GM18907 (cell line): Measurements from ENCODE around the gene MXD3.
"Not testable (repeated sequence)": the region's sequence is repeated elsewhere in the genome, so short reads cannot be mapped to it uniquely, and the experiment has no call there.

Experiments
- ATAC-seq: cut with Tn5 transposase; IDR thresholded peaks from one replicate; pipeline ENCODE4 v1.9.1; 2021; ENCODE audit warnings: mild to moderate bottlenecking, moderate library complexity; ENCODE audit not compliant: unreplicated experiment

The MXD3 gene

DNA sequence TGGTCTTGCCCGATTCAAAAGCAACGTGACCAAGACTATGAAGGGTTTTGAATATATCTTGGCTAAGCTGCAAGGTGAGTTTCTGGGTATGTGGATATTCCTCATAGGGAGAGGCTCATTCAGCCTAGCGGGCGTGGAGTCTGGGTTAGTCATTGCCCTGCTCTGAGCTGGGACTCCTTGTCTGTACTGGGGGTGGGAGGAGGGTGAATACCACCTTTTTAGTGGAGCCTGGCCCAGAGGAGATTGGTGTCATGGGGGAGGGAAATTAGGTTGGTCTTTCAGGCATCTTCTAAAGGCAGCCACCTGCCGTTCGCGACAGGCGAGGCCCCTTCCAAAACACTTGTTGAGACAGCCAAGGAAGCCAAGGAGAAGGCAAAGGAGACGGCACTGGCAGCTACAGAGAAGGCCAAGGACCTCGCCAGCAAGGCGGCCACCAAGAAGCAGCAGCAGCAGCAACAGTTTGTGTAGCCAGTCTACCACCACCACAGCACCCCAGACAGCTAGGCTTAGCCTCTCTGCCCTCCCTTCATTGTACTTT, 5.5 kb downstream of the MXD3 start:
- ATAC-seq = not testable (repeated sequence)

DNA sequence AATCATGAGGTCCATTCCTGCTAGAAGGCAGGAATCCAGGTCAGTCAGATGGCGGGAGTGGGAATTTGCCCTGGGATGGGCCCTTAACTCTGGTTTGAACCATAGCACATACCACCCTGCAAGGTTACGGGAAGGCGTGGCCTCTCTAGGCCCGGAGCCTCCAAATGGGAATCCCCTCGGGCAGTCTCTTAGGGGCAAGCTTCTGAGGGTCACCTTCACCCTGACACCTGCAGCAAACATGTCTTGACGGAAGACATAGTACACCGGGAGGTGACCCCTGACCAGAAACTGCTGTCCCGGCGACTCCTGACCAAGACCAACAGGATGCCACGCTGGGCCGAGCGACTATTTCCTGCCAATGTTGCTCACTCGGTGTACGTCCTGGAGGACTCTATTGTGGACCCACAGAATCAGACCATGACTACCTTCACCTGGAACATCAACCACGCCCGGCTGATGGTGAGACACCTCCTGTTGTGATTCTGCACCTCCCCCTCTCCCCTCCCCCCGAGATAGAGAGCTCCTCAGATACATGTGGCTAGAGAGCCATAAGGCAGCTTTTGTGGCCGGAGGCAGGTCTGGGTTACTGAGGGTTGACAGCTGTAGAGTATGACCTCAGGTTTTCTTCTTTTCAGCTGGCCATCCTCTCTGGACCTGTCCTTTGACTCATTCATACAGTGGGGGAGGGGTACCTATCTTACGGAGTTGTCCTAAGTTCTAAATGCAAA, 7.1 kb downstream of the MXD3 start:
- no peak for ATAC-seq

DNA sequence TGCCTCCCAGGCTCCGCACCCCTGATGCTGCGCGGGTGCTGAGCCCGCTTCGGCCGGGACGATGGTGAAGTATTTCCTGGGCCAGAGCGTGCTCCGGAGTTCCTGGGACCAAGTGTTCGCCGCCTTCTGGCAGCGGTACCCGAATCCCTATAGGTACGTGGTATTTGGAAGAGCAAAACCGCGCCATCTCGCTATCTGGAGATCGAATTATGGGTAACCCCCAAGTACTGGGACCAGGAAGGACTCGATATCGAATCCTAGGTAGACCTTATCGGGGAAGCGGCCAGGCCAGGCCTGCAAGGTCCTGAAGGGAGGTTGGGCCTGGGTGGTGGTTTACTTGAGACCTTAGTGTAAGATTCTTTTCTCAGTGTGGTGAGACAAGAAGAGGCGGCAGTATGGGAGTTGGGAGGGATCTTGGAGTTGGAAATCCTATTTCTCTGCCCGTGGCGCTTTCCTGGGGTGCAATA, 7.7 kb downstream of the MXD3 start:
- ATAC-seq = no peak

DNA sequence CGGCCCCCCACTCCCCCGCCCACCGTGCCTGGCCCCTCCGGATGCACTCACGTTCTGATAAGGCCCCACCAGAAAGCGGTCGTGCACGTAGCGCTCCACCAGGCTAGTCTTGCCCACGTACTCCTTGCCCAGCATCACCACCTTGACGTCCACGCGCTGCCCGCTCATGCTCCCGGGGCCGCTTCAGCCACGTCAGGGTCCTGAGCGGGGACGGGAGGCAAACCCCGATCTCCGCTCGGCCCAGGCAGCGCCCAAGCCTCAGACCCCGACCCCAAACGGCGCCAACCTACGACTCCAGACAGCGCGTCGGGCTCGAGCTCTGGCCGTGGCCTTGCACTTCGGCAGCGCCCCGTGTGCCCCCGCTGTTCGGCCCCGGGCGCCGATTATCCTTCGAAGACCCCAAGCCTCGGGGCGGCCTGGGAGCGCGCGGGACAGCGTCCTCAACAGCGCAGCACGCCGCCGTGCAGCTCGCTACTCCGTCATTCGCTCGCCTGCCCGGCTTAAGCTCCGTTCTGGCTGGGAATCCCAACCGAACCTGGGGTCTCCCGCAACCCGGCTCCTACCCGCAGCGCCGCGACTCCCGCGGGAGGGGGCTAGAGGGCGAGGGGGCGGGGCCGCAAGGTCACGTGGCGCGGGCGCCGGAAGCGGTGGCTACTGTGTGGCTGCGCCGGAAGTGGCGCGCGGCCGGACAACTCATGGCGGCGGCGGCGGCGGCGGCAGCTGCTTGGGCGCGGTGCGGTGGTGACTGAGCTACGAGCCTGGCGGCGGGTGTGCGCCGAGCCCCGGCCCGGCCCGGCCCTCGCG, 8.4 kb downstream of the MXD3 start, which contains the start of the genes PRELID1 and RAB24:
TSS of gene PRELID1 (plus strand) at position 679 of the 804 bp plus-strand sequence. CDS start 187 bp downstream, outside the sequence.
TSS of gene RAB24 (minus strand) at position 599 of the 804 bp plus-strand sequence. CDS start at position 168, 431 bp downstream.
- ATAC-seq = peak; percentile 56

DNA sequence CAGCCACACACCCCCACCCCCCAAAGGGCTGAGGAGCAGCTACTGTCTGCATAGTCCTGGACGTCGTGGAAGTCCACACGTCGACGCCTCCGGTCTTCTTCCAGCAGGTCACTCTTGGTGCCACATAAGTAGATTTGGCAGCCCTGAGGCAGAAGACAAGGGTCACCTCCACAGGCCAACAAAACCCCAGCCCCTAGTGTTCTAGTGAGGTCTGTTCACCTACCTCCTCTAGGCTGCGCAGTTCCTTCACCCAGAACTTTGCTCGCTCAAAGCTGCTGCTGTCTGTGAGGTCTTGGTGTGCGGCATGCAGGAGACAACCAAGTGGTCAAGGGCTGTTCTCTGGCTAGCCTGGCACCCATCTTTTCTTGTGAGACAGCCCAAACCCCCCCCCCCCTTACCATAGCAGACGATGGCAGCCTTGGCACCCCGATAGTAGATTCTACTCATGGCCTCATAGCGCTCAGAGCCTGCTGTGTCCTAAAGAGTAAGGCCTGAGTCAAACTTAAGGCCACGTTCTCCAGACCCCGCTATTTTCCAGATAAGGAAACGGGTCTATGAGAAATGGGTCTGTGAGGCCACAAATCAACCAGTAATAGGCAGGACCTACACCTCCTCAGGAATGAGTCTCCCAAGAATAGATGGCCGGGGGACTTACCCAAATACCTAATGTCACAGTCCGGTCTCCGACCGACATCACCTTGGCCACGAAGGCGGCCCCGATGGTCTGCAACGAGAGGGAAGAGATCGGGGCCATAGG, 9.2 kb downstream of the MXD3 start:
- ATAC-seq = no peak

DNA sequence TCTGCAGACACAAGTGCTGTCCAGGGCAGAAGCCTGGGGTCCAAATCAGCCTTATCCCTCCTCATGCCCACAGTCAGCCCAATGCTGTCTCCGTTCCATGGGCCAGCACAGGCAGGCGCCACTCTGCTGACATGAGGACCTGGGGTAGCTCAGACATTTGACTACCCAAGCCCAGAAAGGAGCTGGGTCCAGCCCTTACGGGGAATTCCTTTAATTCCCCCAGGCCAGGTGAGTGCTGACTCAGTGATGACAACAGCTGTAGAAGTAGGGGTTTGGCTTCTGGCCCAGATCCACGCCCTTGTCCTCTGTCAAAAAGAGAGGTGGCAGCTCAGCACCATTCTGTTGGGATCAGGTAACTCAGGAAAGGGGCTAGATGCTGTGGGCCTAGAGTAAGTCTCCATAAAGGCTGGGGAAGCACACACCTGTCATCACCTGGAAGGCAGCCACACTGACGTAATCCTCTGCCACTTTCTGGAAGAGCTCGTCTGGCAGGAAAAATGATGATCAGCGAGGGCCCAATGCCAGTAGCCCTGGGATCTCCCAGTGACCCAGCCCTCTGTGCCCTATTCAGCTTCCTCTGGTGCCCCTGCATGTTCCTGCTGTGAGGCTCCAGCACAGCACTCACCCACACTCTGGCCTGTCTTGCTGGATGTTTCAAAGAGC, 10.1 kb downstream of the MXD3 start:
- ATAC-seq = no peak

DNA sequence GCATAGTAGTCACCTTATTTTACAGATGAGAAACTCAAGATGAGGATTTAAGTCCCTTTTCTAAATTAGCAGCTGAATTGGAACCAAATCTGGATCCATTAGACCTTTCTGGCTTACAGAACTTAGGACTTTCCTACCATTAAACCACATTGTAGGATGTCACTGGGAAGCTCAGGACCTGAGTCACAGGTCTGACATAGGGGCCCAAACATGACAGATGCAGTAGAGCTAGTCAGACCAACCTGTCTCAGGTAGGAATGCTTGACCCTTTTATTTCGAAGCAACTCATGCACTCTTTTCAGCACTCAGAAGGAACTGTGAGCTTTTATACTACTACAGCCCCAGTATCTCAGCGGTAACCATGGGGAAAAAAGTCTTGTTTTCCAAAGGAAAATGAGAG, 10.7 kb downstream of the MXD3 start:
- no peak for ATAC-seq

DNA sequence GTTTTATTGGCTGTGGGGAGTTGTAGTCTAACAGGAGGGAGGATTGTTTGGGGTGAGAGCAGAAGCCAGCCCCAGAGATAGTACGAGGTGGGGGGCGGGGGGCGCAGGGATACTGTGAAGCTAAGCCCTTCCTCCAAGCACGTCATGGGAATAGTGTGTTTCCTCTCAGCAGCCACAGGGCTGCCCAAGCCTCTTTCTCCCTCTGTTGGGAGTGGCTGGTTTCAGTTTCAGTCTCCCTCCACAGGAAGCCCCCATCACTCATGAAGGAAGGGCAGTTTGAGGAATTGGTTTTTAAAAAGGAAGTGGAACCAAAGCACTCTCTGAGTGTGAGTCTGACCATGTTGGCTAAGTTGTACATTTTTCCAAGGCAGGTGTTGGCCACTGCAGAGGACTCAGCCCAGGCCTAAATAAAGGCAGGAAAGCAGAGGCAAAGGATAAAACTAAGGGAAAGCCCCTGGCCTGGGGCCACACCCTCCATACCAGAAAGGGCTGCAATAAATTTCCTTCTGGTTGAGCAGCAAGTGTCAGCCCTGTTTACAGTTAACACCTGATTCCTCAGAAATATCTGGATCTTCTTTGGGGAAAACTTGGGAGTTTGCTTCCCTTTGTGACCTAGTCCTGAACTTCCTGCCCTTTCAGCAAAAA, 11.3 kb downstream of the MXD3 start:
- ATAC-seq = peak; percentile 40

DNA sequence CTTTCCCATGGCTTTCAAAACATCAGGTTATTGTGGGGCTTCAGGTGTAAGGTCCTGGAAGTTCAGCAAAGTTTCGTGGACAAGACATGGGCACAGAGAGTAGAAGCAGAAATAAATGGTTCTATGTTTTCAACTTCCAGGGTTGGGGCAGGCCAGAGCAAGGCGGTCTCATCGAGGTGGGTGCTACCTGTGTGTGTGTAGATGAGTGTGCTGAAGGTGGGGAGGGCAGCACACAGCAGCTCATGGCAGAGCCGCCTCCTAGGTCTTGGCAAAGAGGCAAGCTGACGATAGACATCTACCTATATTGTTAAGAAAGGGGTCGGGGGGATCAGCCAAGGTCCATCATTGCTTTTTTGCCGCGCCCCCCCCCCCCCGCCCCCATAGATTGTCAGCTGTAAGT, 12.0 kb downstream of the MXD3 start:
- no peak for ATAC-seq

DNA sequence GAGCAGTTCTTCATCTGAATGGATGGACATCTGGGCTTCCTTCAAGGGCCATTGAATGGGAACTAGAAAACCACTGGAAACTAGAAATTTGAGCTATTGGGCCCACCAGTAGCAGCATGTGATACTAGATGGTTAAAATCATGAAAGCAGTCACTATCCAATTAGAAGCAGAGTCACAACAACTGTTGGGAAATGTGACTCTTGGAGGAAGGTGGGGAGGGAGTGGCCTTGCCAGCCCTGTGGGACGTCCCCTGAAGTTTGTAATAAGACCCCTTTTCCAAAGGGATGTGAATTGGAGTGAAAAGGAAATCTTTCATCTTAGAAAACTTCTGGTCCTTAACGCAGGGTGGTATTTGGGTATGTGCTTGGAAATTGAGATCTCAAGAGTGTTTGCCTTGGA, 13.8 kb downstream of the MXD3 start:
- no peak for ATAC-seq

DNA sequence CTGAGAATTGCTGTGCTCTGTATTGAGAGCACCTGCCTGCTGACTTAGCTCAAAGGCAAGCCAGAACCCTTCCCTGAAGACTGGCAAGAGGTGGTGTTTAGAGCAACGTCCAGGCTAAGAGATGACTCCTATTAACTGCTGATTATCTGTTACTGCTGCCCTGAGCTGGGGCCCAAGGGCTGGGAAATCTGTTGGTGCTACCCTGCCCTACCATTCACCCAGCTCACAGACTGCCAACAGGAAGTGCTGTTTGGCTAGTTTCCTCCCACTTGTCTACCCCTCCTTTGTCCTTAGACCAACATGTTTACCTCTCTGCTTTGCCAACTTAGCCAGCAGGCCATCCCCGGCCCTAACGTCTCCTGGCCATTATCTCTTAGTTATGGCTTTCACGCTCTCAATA, 15.1 kb downstream of the MXD3 start:
- no peak for ATAC-seq

DNA sequence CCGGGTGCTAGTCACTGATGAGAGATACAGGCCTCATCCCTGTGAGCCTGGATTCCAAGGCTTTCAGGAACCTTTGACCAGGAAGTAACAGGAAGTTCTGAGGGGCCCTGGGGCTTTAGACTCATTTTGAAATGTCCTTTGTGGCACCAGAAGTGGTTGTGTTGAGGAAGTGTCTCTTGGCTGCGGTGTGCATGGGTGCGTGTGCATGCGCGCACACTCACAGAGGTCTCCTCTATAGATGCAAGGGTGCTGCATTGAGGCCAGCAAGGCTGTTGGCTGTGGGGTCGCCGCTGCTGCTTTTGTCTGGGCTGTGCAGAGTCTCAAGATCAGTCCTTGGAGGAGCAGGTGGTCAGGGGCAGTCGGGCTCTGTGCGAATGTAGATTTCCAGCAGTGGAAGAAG, 15.8 kb downstream of the MXD3 start:
- ATAC-seq = no peak

DNA sequence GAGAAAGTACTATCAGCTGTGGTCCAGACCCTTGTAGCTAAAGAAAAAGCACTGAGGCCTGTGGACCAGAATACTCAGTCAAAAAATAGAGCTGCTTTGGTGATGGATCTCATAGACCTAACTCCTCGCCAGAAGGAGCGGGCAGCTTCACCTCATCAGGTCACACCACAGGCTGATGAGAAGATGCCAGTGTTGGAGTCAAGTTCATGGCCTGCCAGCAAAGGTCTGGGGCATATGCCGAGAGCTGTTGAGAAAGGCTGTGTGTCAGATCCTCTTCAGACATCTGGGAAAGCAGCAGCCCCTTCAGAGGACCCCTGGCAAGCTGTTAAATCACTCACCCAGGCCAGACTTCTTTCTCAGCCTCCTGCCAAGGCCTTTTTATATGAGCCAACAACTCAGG, 17.1 kb downstream of the MXD3 start:
- no peak for ATAC-seq

DNA sequence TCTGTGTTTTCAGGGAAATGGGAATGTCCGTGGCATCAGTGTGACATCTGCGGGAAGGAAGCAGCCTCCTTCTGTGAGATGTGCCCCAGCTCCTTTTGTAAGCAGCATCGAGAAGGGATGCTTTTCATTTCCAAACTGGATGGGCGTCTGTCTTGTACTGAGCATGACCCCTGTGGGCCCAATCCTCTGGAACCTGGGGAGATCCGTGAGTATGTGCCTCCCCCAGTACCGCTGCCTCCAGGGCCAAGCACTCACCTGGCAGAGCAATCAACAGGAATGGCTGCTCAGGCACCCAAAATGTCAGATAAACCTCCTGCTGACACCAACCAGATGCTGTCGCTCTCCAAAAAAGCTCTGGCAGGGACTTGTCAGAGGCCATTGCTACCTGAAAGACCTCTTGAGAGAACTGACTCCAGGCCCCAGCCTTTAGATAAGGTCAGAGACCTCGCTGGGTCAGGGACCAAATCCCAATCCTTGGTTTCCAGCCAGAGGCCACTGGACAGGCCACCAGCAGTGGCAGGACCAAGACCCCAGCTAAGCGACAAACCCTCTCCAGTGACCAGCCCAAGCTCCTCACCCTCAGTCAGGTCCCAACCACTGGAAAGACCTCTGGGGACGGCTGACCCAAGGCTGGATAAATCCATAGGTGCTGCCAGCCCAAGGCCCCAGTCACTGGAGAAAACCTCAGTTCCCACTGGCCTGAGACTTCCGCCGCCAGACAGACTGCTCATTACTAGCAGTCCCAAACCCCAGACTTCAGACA, 17.7 kb downstream of the MXD3 start:
- no peak for ATAC-seq

DNA sequence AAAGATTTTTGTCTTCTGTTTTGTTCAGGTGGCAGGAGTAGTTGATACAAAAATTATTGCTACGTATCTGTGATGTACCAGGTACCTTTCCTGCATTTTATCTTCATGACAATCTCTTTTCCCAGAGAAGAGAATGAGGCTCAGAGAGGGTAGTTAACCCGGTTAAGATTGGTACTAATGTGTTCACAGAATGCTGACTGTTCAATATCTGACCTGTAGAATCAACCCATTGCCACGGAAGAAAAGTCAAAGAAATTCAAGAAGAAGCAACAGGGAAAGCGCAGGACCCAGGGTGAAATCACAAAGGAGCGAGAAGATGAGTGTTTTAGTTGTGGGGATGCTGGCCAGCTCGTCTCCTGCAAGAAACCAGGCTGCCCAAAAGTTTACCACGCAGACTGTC, 20.0 kb downstream of the MXD3 start:
- ATAC-seq = no peak

DNA sequence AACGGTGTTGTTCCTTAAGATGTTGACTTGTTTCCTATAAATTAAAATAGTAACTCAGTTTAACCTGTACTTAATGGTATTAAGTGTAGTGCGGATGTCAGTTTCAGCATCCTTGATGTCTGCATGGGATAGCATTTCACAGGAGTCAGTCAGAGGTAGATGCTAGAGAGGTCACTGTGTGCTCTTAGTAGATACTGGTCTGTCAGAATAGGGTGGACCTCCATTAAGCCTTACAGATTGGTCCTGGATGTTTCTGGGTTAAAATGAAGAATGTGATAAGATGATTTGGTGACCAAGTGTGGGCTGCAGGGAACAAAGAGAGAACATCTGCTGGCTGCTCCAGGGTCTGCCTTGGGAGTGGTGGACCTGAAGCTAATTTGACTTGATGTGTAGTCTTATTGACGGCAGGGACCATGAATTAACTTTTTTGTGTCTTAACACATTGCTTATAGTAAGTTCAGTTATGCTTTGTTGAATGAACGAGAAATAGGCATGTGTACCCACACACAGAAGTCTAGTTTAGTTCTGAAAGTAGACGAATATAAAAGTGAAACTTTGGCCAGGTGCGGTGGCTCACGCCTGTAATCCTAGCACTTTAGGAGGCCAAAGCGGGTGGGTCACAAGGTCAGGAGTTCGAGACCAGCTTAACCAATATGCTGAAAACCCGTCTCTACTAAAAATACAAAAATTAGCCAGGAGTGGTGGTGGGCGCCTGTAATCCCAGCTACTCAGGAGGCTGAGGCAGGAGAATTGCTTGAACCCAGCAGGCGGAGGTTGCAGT, 20.7 kb downstream of the MXD3 start:
- ATAC-seq = no peak

DNA sequence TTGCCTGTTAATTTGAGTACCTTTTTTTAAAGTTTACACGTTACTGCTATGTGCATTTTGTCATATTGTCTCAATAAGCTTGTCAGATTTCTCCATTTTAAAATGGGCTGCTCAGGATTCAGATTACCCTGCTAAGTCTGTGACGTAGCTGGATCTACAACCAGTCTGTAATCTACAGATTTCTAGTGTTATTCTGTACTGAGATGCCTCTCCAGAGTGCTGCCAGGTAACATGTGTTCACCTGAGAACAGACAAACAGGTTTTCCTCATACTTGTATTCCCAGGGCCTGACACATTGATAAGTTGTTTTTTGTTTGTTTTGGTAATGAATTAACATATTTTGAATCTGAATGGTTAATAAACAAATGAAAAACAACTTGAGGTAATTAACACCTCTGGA, 23.5 kb downstream of the MXD3 start:
- no peak for ATAC-seq

DNA sequence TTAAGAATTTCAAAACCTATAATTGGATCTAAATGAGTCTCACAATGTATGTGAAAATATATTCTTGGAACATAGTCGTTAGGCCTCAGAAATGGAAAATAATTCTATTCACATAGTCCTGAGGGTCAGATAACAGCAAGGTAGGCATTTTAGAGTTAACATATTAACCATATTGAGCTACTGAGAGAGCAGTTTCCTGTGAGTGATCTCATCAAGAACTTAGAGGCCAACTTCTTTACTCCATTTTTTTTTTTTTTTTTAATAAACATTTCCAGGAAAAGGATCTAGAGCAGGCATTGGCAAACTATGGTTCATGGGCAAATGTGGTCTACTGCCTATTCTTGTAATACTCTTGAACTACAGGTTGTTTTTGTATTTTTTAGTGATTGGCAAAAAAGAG, 34.8 kb downstream of the MXD3 start:
- no peak for ATAC-seq

DNA sequence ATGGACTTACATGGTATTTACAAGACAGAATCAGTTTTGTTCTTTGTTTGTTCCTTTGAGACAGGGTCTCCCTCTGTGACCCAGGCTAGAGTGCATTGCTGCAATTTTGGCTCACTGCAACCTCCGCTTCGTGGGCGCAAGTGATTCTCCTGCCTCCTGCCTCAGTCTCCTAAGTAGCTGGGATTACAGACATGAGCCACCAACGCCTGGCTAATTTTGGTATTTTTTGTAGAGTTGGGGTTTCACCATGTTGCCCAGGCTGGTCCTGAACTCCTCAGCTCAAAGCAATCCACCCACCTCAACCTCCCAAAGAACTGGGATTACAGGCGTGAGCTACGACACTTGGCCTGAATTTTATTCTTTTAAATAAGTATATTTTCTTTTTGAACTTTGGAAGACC, 35.8 kb downstream of the MXD3 start:
- ATAC-seq = no peak
